Ovary (tissue), 9 donors: Measurements from ENCODE around the gene CCDC102A. TPM values are rescaled to one million over a fixed set of nuclear protein-coding genes. Genes with fewer than 3 reads are reported as not detected.

Source experiments
- DNase-seq, 5 donors: peaks; one replicate each; pipeline ENCODE4 v3.0.0-alpha.2; 2019 to 2020
- H3K27ac ChIP-seq, 2 donors: fragments of 200-600 bp; one replicate each; pipeline versions ENCODE4 v1.5.1 to v1.8.0; 2019 to 2022
- H3K27me3 ChIP-seq: fragments of 200-600 bp; one replicate; pipeline ENCODE4 v1.8.0; 2022
- H3K36me3 ChIP-seq: fragments of 200-600 bp; sonication (generic); one replicate; pipeline ENCODE4 v1.5.1; 2019
- H3K4me1 ChIP-seq: one replicate; pipeline ENCODE4 v1.8.1; 2013; ENCODE audit warnings: mild to moderate bottlenecking, moderate library complexity; ENCODE audit not compliant: insufficient read depth
- H3K4me3 ChIP-seq: fragments of 200-600 bp; sonication (generic); one replicate; pipeline ENCODE4 v1.5.1; 2017
- H3K9me3 ChIP-seq, 2 donors: fragments of 200-600 bp in 1 of 2; sonication (generic) in 1 of 2; one replicate each; pipeline versions ENCODE4 v1.5.1 to v1.8.1; 2013 to 2019; ENCODE audit warnings: mild to moderate bottlenecking in 1 of 2, moderate library complexity in 1 of 2
- EP300 ChIP-seq: sonication (generic); formaldehyde crosslinking; IDR thresholded peaks from one replicate; pipeline ENCODE4 v1.6.1; 2017; ENCODE audit warnings: antibody characterized with exemption
- POLR2A ChIP-seq: fragments of 450-650 bp; IDR thresholded peaks from one replicate; pipeline ENCODE4 v1.6.1; 2017; ENCODE audit warnings: antibody characterized with exemption, mild to moderate bottlenecking, moderate library complexity
- WGBS, 3 donors: extraction: QIAGEN DNeasy Blood & Tissue Kit in 1 of 3; methylation state at CpG; one replicate each; pipeline versions ENCODE4 v1.1.5 to v1.1.7; 2013 to 2017; 5-methylcytosine and 5-hydroxymethylcytosine counted together
- intact Hi-C, 4 donors: fragments of 100-400 bp; cut with DNase I; formaldehyde crosslinking; loops; one replicate each; pipeline versions ENCODE4 v1.11.0 to v1.15.1; 2022 to 2023
- polyA plus RNA-seq, 2 donors: library from polyadenylated mRNA; stranded (reverse); fragments of 200-250 nt in 1 of 2; fragments of 350-450 nt in 1 of 2; fragmentation: Illumina TruSeq in 1 of 2; extraction: RNeasy Lipid Tissue Mini Kit (QIAGEN cat#74804) in 1 of 2; gene quantifications; one replicate each; pipeline ENCODE4 v1.2.3, GENCODE V29; 2013 to 2014
- total RNA-seq, 7 donors: library from RNA; depleted of rRNA in 2 of 7; stranded (reverse); fragments of >200 nt in 2 of 7; fragmentation: NEBNext Ultra II Directional in 3 of 7; extraction: Animal tissue kit (Norgen Biotek cat#: 25700) in 3 of 7; gene quantifications; one replicate each; pipeline versions ENCODE4 v1.1.0 to v1.2.4, GENCODE V29; 2016 to 2023
- TF ChIP-seq, protein P1 (sequence below), 3 donors: fragments of 450-650 bp in 2 of 3; fragments of 200-600 bp in 1 of 3; IDR thresholded peaks; one replicate each; pipeline versions ENCODE4 v1.5.1 to v1.8.0; 2016 to 2022; ENCODE audit warnings: antibody characterized with exemption in 3 of 3, mild to moderate bottlenecking in 1 of 3
- donor health status: DM: no; HTN: no; CAD: no; lungs with moderate emphysema.
- donor health status: DM: no; HTN: no; CAD: no.
- donor health status: Bipolar disorder and iron deficiency.
- donor health status: DM: yes; HTN: yes; CAD: no.
- donor health status: DM: no; HTN: no; CAD: no.
- donor health status: DM: yes; HTN: yes; CAD: no.

The CCDC102A gene
- total and polyA plus RNA-seq, 9 donors = 5.9 to 22.4 (median 12.5) TPM

DNA sequence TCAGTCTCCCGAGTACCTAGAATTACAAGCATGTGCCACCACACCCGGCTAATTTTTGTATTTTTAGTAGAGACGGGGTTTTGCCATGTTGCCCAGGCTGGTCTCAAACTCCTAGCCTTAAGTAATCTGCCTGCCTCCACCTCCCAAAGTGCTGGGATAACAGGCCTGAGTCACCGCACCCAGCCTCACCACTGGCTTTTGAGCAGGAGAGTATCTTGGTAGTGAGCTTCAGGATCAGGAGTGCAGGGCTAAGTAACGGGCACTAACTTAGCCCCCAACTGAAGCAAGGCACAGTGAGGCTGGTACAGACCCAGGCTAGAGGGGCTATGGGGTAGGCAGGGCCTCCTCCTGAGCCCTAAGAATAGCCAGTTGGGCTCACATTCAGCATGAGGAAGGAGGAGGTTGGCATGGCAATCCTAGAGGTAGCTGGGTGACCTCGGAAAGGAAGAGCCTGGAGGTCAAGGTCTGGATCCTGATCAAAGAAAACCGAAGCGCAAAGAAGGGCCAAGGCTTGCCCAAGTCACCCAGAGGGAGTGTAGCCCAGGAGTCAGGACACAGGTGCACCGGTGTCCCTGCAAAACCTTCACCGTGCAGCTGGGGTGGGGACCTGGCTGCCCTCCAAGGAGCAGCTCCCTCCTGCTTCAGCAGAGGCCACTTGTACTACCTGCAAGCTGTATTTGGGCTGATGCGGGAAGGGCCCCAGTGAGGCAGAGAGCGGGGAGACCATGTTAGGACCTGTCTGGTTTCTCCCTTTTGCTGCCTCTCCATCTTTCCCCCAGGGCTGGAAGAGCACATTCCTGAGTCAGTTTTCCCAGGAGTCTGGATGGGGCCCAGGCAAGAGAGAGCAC is 4.8 kb upstream of the CCDC102A start:
- DNase-seq = peak in 2 of 5 donors; percentile 10 to 32
- no peak overlapping the region for H3K4me3 ChIP-seq
- 56 to 73% (median 66%) methylated on average over 12 of the region's 12 CpGs for WGBS, 3 donors

DNA sequence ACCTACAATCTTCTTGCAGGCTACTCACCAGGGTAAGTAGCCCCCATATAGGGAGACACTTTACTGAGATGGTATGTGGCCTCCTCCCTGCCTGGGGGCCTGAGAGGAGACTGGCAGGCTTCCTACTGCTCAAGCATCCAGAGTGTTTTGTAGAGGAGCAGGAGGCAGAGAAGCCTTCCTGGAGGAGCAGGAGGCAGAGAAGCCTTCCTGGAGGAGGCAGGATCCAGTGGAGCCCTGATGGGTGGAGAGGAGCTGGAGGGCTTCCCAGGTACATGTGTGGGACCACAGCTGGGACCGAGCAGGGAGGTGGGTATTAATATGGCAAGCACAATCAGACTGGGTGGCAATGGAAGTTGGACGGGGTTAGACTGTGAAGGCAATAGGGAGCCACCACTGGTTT is 4.0 kb upstream of the CCDC102A start:
- TF ChIP-seq POLR2A (no peak), EP300 (no peak)
- TF ChIP-seq, protein P1, sequence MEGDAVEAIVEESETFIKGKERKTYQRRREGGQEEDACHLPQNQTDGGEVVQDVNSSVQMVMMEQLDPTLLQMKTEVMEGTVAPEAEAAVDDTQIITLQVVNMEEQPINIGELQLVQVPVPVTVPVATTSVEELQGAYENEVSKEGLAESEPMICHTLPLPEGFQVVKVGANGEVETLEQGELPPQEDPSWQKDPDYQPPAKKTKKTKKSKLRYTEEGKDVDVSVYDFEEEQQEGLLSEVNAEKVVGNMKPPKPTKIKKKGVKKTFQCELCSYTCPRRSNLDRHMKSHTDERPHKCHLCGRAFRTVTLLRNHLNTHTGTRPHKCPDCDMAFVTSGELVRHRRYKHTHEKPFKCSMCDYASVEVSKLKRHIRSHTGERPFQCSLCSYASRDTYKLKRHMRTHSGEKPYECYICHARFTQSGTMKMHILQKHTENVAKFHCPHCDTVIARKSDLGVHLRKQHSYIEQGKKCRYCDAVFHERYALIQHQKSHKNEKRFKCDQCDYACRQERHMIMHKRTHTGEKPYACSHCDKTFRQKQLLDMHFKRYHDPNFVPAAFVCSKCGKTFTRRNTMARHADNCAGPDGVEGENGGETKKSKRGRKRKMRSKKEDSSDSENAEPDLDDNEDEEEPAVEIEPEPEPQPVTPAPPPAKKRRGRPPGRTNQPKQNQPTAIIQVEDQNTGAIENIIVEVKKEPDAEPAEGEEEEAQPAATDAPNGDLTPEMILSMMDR (IDR thresholded peaks at IDR 0.05) = no peak
- peak in 1 of 5 donors; percentile 19 for DNase-seq
- no peak overlapping the region for H3K27ac ChIP-seq
- no peaks in the 10 kb centered on the region for H3K9me3 ChIP-seq
- no peaks in the 10 kb centered on the region for H3K36me3 ChIP-seq
- intact Hi-C loops = no loop called here
- no peaks in the 10 kb centered on the region for H3K27me3 ChIP-seq
- H3K4me3 ChIP-seq = no peak overlapping the region
- H3K4me1 ChIP-seq = no peaks in the 10 kb centered on the region
- 70 to 87% (median 75%) methylated on average over 2 of the region's 2 CpGs for WGBS, 3 donors

More for the DNA sequence above, 4.8 kb upstream of the CCDC102A start:
- Histone ChIP-seq H3K36me3 (no peaks in the 10 kb centered on the region), H3K27ac (no peak overlapping the region), H3K27me3 (no peaks in the 10 kb centered on the region), H3K4me1 (no peaks in the 10 kb centered on the region), H3K9me3 (no peaks in the 10 kb centered on the region)
- no peak for TF ChIP-seq EP300
- intact Hi-C loops = no loop called here

DNA sequence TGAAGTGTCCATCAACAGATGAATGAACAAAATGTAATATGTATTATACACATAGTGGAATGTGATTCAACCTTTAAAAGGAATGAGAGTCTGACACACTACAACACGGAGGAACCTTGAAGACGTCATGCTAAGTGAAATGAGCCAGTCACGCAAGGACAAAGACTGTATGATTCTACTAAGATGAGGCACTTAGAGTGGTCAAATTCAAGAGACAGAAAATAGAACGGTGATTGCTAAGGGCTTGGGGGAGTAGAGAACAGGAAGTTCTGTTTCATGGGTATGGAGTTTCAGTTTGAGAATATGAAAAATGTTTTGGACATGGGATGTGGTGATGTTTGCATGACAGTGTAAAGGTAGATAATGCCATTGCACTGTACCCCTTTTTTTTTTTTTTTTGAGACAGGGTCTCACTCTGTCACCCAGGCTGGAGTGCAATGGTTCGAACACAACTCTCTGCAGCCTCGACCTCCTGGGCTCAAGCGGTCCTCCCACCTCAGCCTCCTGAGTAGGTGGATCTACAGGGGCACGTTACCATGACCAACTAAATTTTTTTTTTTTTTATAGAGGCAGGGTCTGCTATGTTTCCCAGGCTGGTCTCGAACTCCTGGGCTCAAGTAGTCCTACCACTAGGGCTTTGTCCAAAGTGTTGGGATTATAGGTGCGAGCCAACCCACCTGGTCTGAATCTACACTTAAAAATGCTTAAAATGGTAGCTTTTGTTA is 2.9 kb upstream of the CCDC102A start:
- Histone ChIP-seq H3K27me3 (no peaks in the 10 kb centered on the region), H3K9me3 (no peaks in the 10 kb centered on the region), H3K4me1 (peaks cover 2% of the 10 kb centered on the region), H3K4me3 (no peak overlapping the region), H3K36me3 (no peaks in the 10 kb centered on the region), H3K27ac (no peak overlapping the region)
- peak in 1 of 5 donors; percentile 3 for DNase-seq
- TF ChIP-seq, protein P1 (IDR thresholded peaks at IDR 0.05) = no peak
- no peak for TF ChIP-seq POLR2A
- TF ChIP-seq EP300 = no peak
- intact Hi-C loops = no loop called here
- WGBS, 3 donors = 66 to 75% (median 71%) methylated on average over 10 of the region's 10 CpGs

DNA sequence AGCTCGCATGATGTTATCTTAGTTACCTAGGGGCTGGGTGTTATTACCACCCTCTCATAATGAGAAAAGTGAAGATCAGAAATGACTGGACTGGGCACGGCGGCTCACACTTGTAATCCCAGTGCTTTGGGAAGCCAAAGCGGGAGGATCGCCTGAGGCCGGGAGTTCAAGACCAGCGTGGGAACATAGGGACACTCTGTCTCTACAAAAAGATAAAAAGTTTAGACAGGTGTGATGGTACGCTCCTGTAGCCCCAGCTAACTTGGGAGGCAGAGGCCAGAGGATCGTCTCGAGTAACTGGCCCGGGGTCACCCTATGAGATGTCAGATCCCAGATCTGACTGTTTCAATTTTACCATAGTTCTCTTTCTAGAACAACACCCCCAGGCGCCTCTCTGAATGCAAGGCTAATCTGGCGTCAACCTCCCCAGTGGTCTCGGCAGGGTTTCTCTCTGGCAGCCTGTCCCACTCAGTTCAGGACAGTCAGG is 1.9 kb upstream of the CCDC102A start:
- H3K36me3 ChIP-seq = no peaks in the 10 kb centered on the region
- intact Hi-C loops = no loop called here
- WGBS, 3 donors = 77 to 86% (median 84%) methylated on average over 14 of the region's 14 CpGs
- H3K4me3 ChIP-seq = no peak overlapping the region
- H3K4me1 ChIP-seq = peaks cover 5% of the 10 kb centered on the region
- TF ChIP-seq POLR2A (no peak), EP300 (no peak)
- TF ChIP-seq, protein P1 (IDR thresholded peaks at IDR 0.05) = no peak
- no peaks in the 10 kb centered on the region for H3K27me3 ChIP-seq
- H3K9me3 ChIP-seq = no peaks in the 10 kb centered on the region
- DNase-seq = peak in 2 of 5 donors; percentile 11 to 27
- no peak overlapping the region for H3K27ac ChIP-seq
